GM23248 (cell line): ENCODE measurements around the gene FBXL4.
A peak's percentile ranks its signal among the peaks of the same experiment; 100 is the strongest.

Experiments used
- EZH2 ChIP-seq: fragments of 200-600 bp; sonication (generic); IDR thresholded peaks from 2 replicates; pipeline ENCODE4 v1.6.1; 2018; ENCODE audit warnings: antibody characterized with exemption, mild to moderate bottlenecking; ENCODE audit not compliant: insufficient read depth, poor library complexity, severe bottlenecking
- EZH2phosphoT487 ChIP-seq: fragments of 200-600 bp; sonication (generic); IDR thresholded peaks from 2 replicates; pipeline ENCODE4 v1.6.1; 2018; ENCODE audit warnings: antibody characterized with exemption, moderate library complexity, mild to moderate bottlenecking, low read depth; ENCODE audit not compliant: insufficient read depth

DNA sequence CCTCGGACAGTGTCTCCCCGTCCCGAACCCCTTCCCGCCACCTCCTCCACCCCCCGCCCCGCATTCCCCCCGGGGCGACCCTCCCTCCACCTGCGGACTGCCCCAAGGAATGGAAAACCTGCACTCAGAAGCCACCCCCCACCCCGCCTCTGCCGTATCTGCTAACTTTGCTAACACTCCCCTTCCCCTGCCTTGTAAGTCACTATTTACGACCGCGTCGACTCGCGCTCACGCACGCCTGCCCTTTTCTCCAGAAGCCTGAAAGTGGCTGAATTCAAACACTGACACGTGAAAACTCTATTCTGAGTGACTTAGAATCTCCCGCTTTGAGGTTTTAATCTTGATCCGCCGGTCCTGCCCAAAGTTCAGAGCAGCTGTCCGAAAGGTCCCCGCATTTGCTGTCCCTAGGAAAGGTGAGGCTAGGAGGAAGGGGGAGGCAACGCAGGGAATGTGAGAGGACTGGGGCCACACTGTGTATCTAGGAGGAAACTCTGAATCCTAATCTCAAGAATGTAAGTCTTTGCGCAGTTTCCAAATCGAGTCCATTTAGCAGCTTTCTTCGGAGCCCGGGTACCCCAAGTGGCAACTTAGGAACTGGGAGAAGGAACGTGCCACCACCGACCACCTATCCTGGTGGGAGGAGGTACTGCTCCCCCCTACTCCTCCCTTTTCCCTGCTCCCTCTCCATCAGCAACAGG, 122.7 kb downstream of the FBXL4 start:
- TF ChIP-seq EZH2 (peak; percentile 4), EZH2phosphoT487 (0 out of 2 replicates have a peak, but pooled peaks have one; percentile 61)
